GM13976 (cell line): ENCODE data around the gene PIGH.

Experiments used
- DNase-seq: peaks from one replicate; pipeline ENCODE4 v3.0.0; 2012; ENCODE audit warnings: low spot score
- in situ Hi-C: fragments of 300-500 bp; cut with MboI; formaldehyde crosslinking; loops from one replicate; pipeline ENCODE4 v1.12.0; 2022; ENCODE audit warnings: low sequenced_read_pairs, mixed read lengths, inconsistent platforms; ENCODE audit not compliant: unreplicated experiment
- TF ChIP-seq, protein P1 (sequence below): IDR thresholded peaks from 2 replicates; pipeline ENCODE4 v1.5.1; 2012; ENCODE audit warnings: borderline replicate concordance, mild to moderate bottlenecking; ENCODE audit not compliant: insufficient read depth; ENCODE audit errors: extremely low read depth, missing control alignments, control extremely low read depth

PIGH gene

GRCh38 chr14:67576216-67576955, 23.7 kb downstream of the PIGH start:
- DNase-seq, result no peak
- TF ChIP-seq, protein P1, sequence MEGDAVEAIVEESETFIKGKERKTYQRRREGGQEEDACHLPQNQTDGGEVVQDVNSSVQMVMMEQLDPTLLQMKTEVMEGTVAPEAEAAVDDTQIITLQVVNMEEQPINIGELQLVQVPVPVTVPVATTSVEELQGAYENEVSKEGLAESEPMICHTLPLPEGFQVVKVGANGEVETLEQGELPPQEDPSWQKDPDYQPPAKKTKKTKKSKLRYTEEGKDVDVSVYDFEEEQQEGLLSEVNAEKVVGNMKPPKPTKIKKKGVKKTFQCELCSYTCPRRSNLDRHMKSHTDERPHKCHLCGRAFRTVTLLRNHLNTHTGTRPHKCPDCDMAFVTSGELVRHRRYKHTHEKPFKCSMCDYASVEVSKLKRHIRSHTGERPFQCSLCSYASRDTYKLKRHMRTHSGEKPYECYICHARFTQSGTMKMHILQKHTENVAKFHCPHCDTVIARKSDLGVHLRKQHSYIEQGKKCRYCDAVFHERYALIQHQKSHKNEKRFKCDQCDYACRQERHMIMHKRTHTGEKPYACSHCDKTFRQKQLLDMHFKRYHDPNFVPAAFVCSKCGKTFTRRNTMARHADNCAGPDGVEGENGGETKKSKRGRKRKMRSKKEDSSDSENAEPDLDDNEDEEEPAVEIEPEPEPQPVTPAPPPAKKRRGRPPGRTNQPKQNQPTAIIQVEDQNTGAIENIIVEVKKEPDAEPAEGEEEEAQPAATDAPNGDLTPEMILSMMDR, result no peak
- in situ Hi-C loops, result no loop called here

GRCh38 chr14:67575684-67576083, 24.4 kb downstream of the PIGH start:
- TF ChIP-seq, protein P1, result no peak
- in situ Hi-C loops, result no loop called here
- no peak for DNase-seq

DNA sequence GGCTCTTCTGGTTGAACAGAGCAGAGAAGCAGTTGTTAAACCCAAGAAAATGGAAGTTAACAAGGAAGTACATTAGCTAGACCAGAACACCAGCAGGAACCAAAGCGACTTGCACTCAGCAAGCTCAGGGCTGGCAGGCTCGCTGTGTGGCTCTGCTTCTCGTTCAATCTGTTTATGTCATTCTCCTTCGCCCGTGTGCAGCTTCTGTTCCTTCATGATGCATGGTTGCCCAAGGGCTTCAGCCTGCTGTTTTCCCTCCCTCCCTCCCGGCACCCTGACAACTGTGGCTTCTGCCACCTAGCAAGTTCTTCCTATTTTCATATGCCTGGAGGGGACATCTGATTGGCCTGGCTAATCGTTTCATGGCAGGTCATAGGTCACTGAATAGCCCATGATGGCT, 25.3 kb downstream of the PIGH start:
- DNase-seq, result no peak
- in situ Hi-C loops, result no loop called here
- TF ChIP-seq, protein P1, result no peak

GRCh38 chr14:67574156-67574555, 25.9 kb downstream of the PIGH start:
- TF ChIP-seq, protein P1, result no peak
- no peak for DNase-seq

GRCh38 chr14:67573228-67574010, 26.6 kb downstream of the PIGH start:
- TF ChIP-seq, protein P1, result no peak
- DNase-seq, result no peak
- in situ Hi-C loops, result no loop called here

More at GRCh38 chr14:67574156-67574555, 25.9 kb downstream of the PIGH start:
- in situ Hi-C loops, result no loop called here

GRCh38 chr14:67572608-67573007, 27.5 kb downstream of the PIGH start:
- TF ChIP-seq, protein P1, result no peak
- in situ Hi-C loops, result no loop called here

GRCh38 chr14:67571991-67572323, 28.1 kb downstream of the PIGH start:
- DNase-seq, result no peak
- TF ChIP-seq, protein P1, result no peak
- in situ Hi-C loops, result no loop called here

More at GRCh38 chr14:67572608-67573007, 27.5 kb downstream of the PIGH start:
- DNase-seq, result no peak
